HUES6 (cell line): ENCODE results near the gene ZNF407.

ENCODE experiments used
- H3K27ac ChIP-seq: 2 replicates; pipeline ENCODE4 v1.7.0; 2013; ENCODE audit warnings: low read depth, mild to moderate bottlenecking, low read length, inconsistent platforms
- H3K27me3 ChIP-seq: 2 replicates; pipeline ENCODE4 v1.6.1; 2013; ENCODE audit warnings: low read length; ENCODE audit not compliant: control insufficient read depth, insufficient read depth
- H3K36me3 ChIP-seq: 2 replicates; pipeline ENCODE4 v1.6.1; 2013; ENCODE audit warnings: low read length; ENCODE audit not compliant: control insufficient read depth, insufficient read depth
- H3K4me1 ChIP-seq: 2 replicates; pipeline ENCODE4 v1.6.1; 2013; ENCODE audit warnings: low read length; ENCODE audit not compliant: control insufficient read depth, insufficient read depth
- H3K4me3 ChIP-seq: 2 replicates; pipeline ENCODE4 v1.5.1; 2013; ENCODE audit warnings: low read depth, low read length
- H3K9ac ChIP-seq: one replicate; pipeline ENCODE4 v1.6.1; 2013; ENCODE audit warnings: mild to moderate bottlenecking, low read length
- H3K9me3 ChIP-seq: 2 replicates; pipeline ENCODE4 v1.6.1; 2013; ENCODE audit warnings: low read depth, low read length; ENCODE audit not compliant: control insufficient read depth, insufficient read depth

The ZNF407 gene

DNA sequence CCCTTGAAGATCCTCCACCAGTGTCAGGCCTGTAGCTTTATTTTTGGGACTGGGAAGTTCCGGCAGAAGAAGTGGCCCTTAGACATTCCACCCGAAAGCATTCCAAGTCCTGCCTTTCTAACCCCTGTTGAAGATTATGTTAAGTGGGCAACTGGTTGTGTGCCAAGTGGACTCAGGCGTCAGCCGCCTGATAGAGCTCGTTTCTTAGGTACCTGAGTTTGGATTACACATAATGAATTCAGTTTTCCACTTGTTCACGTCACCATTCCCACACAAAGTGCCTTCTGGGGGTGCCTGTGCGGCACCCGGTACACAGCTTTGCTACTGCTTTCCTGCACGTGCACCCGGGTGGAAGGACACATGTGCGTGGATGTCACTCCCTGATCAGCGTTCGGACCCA is 454.8 kb downstream of the ZNF407 start:
- Histone ChIP-seq H3K4me1 (no peaks in the 10 kb centered on the region), H3K9ac (no peak overlapping the region), H3K4me3 (no peak overlapping the region), H3K36me3 (no peaks in the 10 kb centered on the region), H3K27ac (no peak overlapping the region), H3K27me3 (no peaks in the 10 kb centered on the region), H3K9me3 (no peaks in the 10 kb centered on the region)

DNA sequence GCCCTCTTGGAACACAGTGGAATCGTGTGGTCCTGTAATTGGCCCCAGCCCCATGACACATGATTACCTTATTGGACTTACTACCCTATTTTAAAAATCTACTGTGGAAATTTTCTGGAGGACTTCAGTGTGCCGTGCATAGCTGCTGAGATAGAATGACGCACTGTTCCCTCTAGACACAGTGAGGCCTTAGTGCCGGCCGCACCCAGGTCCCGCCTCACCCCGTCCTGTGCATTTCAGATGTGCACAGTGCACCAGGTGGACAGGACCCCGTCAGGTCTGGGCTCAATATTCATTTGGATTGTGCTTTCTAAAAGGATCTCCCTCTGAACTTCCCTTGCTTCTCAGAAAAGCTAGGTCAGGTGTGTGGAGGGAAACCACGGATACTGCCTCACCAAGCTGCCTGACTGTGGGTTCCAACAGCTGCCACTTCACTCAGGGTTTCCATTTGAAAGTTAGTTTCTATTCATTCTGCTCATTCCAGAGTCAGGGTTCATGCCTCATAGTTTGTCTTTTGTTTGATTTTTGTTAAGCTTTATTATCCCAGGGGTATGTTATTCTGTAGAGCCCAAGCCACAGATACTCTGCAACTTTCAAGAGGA is 455.5 kb downstream of the ZNF407 start:
- Histone ChIP-seq H3K9me3 (no peaks in the 10 kb centered on the region), H3K27me3 (no peaks in the 10 kb centered on the region), H3K36me3 (no peaks in the 10 kb centered on the region), H3K4me1 (no peaks in the 10 kb centered on the region), H3K9ac (no peak overlapping the region), H3K4me3 (no peak overlapping the region), H3K27ac (no peak overlapping the region)

DNA sequence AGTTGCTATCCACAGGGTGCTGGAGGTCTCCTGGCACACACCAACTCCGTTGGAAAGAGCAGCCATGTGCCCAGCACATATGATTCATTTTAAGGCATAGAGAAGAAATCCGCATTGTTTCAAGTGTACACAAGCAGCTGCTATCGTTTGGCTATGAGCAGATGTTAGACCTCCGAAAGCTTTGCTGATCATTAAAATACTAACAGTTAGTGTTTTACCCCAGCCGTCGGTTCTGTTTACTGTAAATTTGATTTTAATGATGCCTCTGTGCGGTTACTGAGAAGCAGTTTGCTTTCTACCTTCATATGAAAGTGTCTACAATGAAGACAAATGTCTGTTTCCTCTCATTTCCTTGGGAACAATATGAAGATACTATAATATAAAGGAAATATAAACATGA is 456.4 kb downstream of the ZNF407 start:
- no peaks in the 10 kb centered on the region for H3K9me3 ChIP-seq
- no peak overlapping the region for H3K27ac ChIP-seq
- no peak overlapping the region for H3K4me3 ChIP-seq
- H3K27me3 ChIP-seq = no peaks in the 10 kb centered on the region
- H3K36me3 ChIP-seq = no peaks in the 10 kb centered on the region
- no peaks in the 10 kb centered on the region for H3K4me1 ChIP-seq
- no peak overlapping the region for H3K9ac ChIP-seq

DNA sequence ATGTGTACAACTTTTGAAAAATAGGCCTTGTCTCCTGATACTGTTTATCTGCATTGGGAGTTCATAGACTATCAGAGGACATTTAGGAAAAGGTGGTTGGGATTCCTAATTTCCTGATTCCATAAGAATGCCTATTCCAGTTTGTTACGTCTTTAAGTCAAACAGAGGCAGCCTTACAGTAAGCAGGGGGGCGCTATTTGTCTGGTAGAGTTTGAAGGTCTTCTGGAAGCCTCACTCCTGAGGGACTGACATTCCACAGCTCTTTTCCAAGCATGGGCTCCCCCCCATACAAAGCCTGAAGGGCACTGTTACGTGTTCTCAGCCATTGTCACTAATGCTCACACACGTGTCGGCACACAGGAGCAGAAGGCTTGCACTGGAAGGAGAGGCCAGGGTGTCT is 456.9 kb downstream of the ZNF407 start:
- Histone ChIP-seq H3K9ac (no peak overlapping the region), H3K9me3 (no peaks in the 10 kb centered on the region), H3K36me3 (no peaks in the 10 kb centered on the region), H3K4me3 (no peak overlapping the region), H3K27ac (no peak overlapping the region), H3K27me3 (no peaks in the 10 kb centered on the region), H3K4me1 (no peaks in the 10 kb centered on the region)

DNA sequence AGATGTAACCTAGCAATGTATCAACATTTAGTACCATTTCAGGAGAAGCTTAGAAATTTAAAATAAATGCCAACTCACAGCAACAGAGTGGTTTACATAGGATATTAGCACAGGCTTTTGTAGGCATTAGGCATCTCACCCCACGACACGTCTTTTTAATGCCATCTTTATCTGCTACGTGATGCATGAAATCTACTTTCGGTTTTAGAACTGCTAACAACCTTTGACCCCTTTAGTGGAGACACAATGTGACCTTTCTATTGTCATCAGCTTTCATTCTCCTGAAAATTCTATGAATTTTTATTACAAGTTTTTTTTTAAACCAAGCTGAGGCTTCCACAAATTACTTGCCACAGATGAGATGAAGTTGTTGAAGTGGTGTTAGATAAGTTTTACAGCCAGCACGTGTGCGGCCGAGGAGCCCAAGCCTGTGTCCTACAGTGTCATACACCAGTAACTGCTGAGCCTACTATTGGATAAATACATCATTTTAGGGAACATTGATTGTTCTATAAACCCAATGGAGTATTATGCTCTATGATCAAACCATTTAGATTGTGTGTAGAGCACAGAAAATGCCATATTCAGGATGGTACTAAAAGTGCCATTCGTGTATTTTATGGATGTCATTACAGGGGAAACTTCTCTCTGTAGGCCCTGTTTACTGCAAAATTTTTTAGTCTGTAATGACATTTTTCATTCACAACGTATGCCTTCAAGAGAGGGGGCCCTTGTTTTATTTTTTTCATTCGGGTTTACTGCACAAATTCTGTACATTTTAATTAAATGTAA is 459.7 kb downstream of the ZNF407 start:
- Histone ChIP-seq H3K9ac (no peak overlapping the region), H3K27me3 (no peaks in the 10 kb centered on the region), H3K9me3 (no peaks in the 10 kb centered on the region), H3K4me3 (no peak overlapping the region), H3K36me3 (no peaks in the 10 kb centered on the region), H3K4me1 (no peaks in the 10 kb centered on the region), H3K27ac (no peak overlapping the region)

DNA sequence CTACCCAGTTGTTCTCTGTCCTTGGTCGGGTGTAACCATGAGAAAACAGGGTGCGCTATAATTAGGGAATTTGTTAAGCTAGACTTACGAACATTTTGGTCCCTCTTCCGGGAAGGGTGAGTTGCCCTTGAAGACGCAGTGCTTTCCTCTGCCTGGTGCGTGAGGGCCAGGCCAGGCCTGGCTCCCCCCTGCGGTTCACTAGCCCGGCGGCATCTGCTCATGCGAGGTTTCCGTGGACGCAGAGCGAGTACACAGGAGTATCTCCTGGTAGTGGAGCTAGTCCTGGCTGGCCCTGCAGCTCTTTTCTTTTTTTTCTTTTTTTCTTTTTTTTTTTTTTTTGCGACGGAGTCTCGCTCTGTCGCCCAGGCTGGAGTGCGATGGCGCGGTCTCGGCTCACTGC is 462.5 kb downstream of the ZNF407 start:
- Histone ChIP-seq H3K27me3 (no peaks in the 10 kb centered on the region), H3K27ac (no peak overlapping the region)

DNA sequence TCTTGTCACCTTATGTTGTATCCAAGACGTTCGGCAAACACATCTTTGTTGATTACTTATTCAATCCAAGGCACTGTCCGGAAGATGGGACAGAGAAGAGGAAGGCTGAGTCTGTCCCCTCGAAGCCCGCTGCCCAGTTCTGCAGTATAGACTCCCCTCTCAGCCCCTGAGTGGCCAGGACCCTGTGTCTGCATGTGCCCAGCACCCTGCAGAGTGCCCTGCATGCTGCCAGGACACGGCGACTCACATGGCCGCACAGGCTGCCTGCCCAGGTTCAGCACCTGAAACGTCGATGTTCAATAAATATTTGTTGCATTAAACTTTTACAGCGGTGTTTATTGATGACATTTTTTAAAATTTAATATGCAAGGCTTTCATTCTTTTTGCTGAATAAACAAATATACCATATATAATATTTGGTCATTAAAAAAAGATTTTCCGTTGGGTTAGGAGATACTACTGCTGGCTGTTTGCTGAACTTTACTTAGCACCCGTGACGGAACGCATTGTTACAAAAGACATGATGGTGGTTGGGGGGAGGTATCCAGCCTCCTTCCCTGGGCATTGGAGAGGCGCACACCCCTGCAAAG is 464.7 kb downstream of the ZNF407 start:
- no peaks in the 10 kb centered on the region for H3K27me3 ChIP-seq
- H3K9ac ChIP-seq = no peak overlapping the region
- H3K4me1 ChIP-seq = no peaks in the 10 kb centered on the region
- H3K9me3 ChIP-seq = no peaks in the 10 kb centered on the region
- H3K27ac ChIP-seq = no peak overlapping the region
- H3K36me3 ChIP-seq = no peaks in the 10 kb centered on the region; the same call in 1 of the 2 replicates
- H3K4me3 ChIP-seq = no peak overlapping the region

More for the DNA sequence above, 462.5 kb downstream of the ZNF407 start:
- no peak overlapping the region for H3K4me3 ChIP-seq
- no peaks in the 10 kb centered on the region; the same call in 1 of the 2 replicates for H3K36me3 ChIP-seq
- H3K9ac ChIP-seq = no peak overlapping the region
- no peaks in the 10 kb centered on the region for H3K9me3 ChIP-seq
- H3K4me1 ChIP-seq = no peaks in the 10 kb centered on the region

DNA sequence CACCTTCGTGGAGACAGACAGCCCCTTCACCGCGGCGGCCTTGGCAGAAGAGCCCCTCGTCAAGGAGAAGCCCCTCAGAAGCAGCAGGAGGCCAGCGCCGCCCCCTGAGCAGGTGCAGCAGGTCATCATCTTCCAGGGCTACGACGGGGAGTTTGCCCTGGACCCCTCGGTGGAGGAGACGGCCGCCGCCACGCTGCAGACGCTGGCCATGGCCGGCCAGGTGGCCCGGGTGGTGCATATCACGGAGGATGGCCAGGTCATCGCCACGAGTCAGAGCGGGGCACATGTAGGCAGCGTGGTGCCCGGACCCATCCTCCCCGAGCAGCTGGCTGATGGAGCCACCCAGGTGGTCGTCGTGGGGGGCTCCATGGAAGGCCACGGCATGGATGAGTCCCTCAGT is 465.5 kb downstream of the ZNF407 start:
- Histone ChIP-seq H3K4me3 (no peak overlapping the region), H3K36me3 (no peaks in the 10 kb centered on the region; the same call in 1 of the 2 replicates)

DNA sequence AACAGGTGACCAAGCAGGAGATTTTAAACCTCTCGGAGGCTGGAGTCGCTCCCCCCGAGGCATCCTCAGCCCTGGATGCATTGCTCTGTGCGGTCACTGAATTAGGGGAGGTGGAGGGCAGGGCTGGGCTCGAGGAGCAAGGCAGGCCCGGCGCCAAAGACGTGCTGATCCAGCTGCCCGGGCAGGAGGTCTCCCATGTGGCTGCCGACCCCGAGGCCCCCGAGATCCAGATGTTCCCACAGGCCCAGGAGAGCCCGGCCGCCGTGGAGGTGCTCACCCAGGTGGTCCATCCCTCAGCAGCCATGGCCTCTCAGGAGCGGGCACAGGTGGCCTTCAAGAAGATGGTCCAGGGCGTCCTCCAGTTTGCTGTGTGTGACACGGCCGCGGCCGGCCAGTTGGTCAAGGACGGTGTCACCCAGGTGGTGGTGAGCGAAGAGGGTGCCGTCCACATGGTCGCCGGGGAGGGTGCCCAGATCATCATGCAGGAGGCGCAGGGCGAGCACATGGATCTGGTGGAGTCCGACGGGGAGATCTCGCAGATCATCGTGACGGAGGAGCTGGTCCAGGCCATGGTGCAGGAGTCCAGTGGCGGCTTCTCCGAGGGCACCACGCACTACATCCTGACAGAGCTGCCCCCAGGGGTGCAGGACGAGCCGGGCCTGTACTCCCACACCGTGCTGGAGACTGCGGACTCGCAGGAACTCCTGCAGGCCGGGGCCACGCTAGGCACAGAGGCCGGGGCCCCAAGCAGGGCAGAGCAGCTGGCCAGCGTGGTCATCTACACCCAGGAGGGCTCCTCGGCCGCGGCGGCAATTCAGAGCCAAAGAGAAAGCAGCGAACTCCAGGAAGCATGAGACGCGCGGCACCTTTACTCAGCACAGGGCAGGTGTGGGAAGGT is 466.2 kb downstream of the ZNF407 start:
- H3K9ac ChIP-seq = no peak overlapping the region
- H3K4me1 ChIP-seq = no peaks in the 10 kb centered on the region
- H3K27me3 ChIP-seq = no peaks in the 10 kb centered on the region
- no peak overlapping the region for H3K4me3 ChIP-seq
- no peak overlapping the region for H3K27ac ChIP-seq
- H3K36me3 ChIP-seq = no peaks in the 10 kb centered on the region; the same call in 1 of the 2 replicates
- H3K9me3 ChIP-seq = no peaks in the 10 kb centered on the region

More for the DNA sequence above, 465.5 kb downstream of the ZNF407 start:
- no peak overlapping the region for H3K9ac ChIP-seq
- H3K4me1 ChIP-seq = no peaks in the 10 kb centered on the region
- H3K9me3 ChIP-seq = no peaks in the 10 kb centered on the region
- H3K27me3 ChIP-seq = no peaks in the 10 kb centered on the region
- H3K27ac ChIP-seq = no peak overlapping the region

DNA sequence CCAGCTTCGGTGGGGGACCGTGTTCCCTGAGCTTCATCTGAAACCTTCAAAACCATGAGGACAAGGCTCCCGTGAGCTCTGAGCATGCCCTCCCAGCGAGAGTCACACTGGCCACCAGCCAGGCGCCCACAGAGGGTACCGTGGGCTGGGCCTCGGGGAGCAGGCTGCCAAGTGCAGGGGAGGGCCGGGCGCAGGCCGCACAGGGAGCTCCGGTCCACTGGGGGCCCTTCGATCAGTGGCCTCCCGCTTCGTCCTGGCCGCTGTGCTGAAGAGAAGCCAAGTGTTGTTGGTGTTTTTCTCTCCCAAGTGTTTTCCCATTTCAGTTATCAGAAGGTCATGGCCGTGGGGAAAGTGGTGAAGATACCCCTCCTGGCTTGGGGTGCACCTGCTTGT is 466.8 kb downstream of the ZNF407 start:
- H3K4me1 ChIP-seq = no peaks in the 10 kb centered on the region
- no peak overlapping the region for H3K4me3 ChIP-seq
- H3K9ac ChIP-seq = no peak overlapping the region
- H3K36me3 ChIP-seq = no peaks in the 10 kb centered on the region; the same call in 1 of the 2 replicates
- H3K27ac ChIP-seq = no peak overlapping the region
- H3K27me3 ChIP-seq = no peaks in the 10 kb centered on the region
- no peaks in the 10 kb centered on the region for H3K9me3 ChIP-seq
